ENCODE results near the gene TYSND1. TPM values are rescaled to one million over a fixed set of nuclear protein-coding genes. Genes with fewer than 3 reads are reported as not detected.

TYSND1 gene
- total RNA-seq, 1 experiment from 2014 or later, result 16.5 TPM

- BruUV-seq (replicated peaks), result no TSS peak
- no peak for DNase-seq (ENCODE audit: unreplicated experiment)
- peaks cover 14% of the 10 kb centered on the region for H3K4me1 Mint-ChIP-seq (ENCODE audit: insufficient read depth, unreplicated experiment)
- TF ChIP-seq CTCF (IDR thresholded peaks at IDR 0.05; ENCODE audit: unreplicated experiment), result no peak
- H3K27ac Mint-ChIP-seq (ENCODE audit: low read depth, unreplicated experiment), result no peak overlapping the region
- no peaks in the 10 kb centered on the region for H3K9me3 Mint-ChIP-seq (ENCODE audit: unreplicated experiment)
- intact Hi-C loops (cut with micrococcal nuclease), result no loop called here
- H3K27me3 Mint-ChIP-seq (ENCODE audit: insufficient read depth, unreplicated experiment), result no peaks in the 10 kb centered on the region
- CTCF ChIA-PET, result interaction anchor here (1.1 to 1.5 kb wide), 2 partner anchors 12 to 45 kb away, joined by 3 read pairs; no protein-coding TSS in a partner anchor
- peaks cover 60% of the 10 kb centered on the region for H3K36me3 Mint-ChIP-seq (ENCODE audit: insufficient read depth, unreplicated experiment)
- H3K4me3 Mint-ChIP-seq (ENCODE audit: unreplicated experiment), result no peak overlapping the region
- POLR2A ChIA-PET, result interaction anchor here (3.5 to 5.0 kb wide), 2 partner anchors 71 to 216 kb away, joined by 33 to 42 read pairs; no protein-coding TSS in a partner anchor
These were observed 2.0 kb upstream of the TYSND1 start for GRCh38 chr10:70148516-70148915.

GRCh38 chr10:70147259-70147625 is 742 bp upstream of the TYSND1 start:
- H3K27me3 Mint-ChIP-seq (ENCODE audit: insufficient read depth, unreplicated experiment), result no peaks in the 10 kb centered on the region
- BruUV-seq (replicated peaks), result no TSS peak
- TF ChIP-seq CTCF (IDR thresholded peaks at IDR 0.05; ENCODE audit: unreplicated experiment), result no peak
- H3K9me3 Mint-ChIP-seq (ENCODE audit: unreplicated experiment), result no peaks in the 10 kb centered on the region
- ChIA-PET POLR2A (interaction anchor here (0.8 to 5.0 kb wide), 20 partner anchors 8 to 810 kb away, joined by 3 to 79 read pairs (median 12); partner anchors contain the start of genes AIFM2 and SAR1A), CTCF (interaction anchor here (0.6 to 8.2 kb wide), 23 partner anchors 10 to 1197 kb away, joined by 3 to 75 read pairs (median 7); partner anchors contain the start of genes LRRC20 and SAR1A)
- peak overlapping the region; percentile 87 for H3K27ac Mint-ChIP-seq (ENCODE audit: low read depth, unreplicated experiment)
- intact Hi-C loops (cut with micrococcal nuclease), result loop anchor here (1.0 to 2.0 kb wide), 4 partner anchors 30 to 240 kb away; no protein-coding TSS in a partner anchor
- DNase-seq (ENCODE audit: unreplicated experiment), result no peak
- peaks cover 52% of the 10 kb centered on the region for H3K36me3 Mint-ChIP-seq (ENCODE audit: insufficient read depth, unreplicated experiment)
- H3K4me3 Mint-ChIP-seq (ENCODE audit: unreplicated experiment), result peak overlapping the region; percentile 80
- peaks cover 14% of the 10 kb centered on the region for H3K4me1 Mint-ChIP-seq (ENCODE audit: insufficient read depth, unreplicated experiment)

- TF ChIP-seq CTCF (IDR thresholded peaks at IDR 0.05; ENCODE audit: unreplicated experiment), result peak; percentile 44
- Mint-ChIP-seq H3K36me3 (ENCODE audit: insufficient read depth, unreplicated experiment) (peaks cover 43% of the 10 kb centered on the region), H3K4me3 (ENCODE audit: unreplicated experiment) (peak overlapping the region; percentile 80), H3K27me3 (ENCODE audit: insufficient read depth, unreplicated experiment) (no peaks in the 10 kb centered on the region), H3K4me1 (ENCODE audit: insufficient read depth, unreplicated experiment) (peaks cover 14% of the 10 kb centered on the region), H3K9me3 (ENCODE audit: unreplicated experiment) (no peaks in the 10 kb centered on the region), H3K27ac (ENCODE audit: low read depth, unreplicated experiment) (peak overlapping the region; percentile 87)
- ChIA-PET CTCF (interaction anchor here (0.6 to 8.2 kb wide), 38 partner anchors 8 to 1180 kb away, joined by 3 to 75 read pairs (median 4); partner anchors contain the start of genes PPA1 and SAR1A), POLR2A (interaction anchor here (0.6 to 5.0 kb wide), 43 partner anchors 8 to 1819 kb away, joined by 3 to 79 read pairs (median 4); partner anchors contain the start of genes AIFM2, EIF4EBP2, PPA1 and SAR1A)
- DNase-seq (ENCODE audit: unreplicated experiment), result peak; percentile 66
- intact Hi-C loops (cut with micrococcal nuclease), result loop anchor here (1.0 to 2.0 kb wide), 2 partner anchors 29 to 46 kb away; no protein-coding TSS in a partner anchor
- BruUV-seq (replicated peaks), result no TSS peak
These were observed 623 bp downstream of the TYSND1 start for GRCh38 chr10:70145666-70146488.

- no peak for TF ChIP-seq CTCF (IDR thresholded peaks at IDR 0.05; ENCODE audit: unreplicated experiment)
- Mint-ChIP-seq H3K4me1 (ENCODE audit: insufficient read depth, unreplicated experiment) (peaks cover 14% of the 10 kb centered on the region), H3K36me3 (ENCODE audit: insufficient read depth, unreplicated experiment) (peaks cover 41% of the 10 kb centered on the region), H3K4me3 (ENCODE audit: unreplicated experiment) (peak overlapping the region; percentile 80), H3K27ac (ENCODE audit: low read depth, unreplicated experiment) (no peak overlapping the region), H3K27me3 (ENCODE audit: insufficient read depth, unreplicated experiment) (no peaks in the 10 kb centered on the region), H3K9me3 (ENCODE audit: unreplicated experiment) (no peaks in the 10 kb centered on the region)
- intact Hi-C loops (cut with micrococcal nuclease), result no loop called here
- DNase-seq (ENCODE audit: unreplicated experiment), result peak; percentile 6
- ChIA-PET CTCF (interaction anchor here (0.6 to 8.2 kb wide), 12 partner anchors 8 to 222 kb away, joined by 3 to 75 read pairs (median 4); partner anchors contain the start of gene SAR1A), POLR2A (interaction anchor here (0.7 to 5.0 kb wide), 15 partner anchors 7 to 260 kb away, joined by 3 to 79 read pairs (median 25); partner anchors contain the start of genes AIFM2, EIF4EBP2, PPA1 and SAR1A)
- no TSS peak for BruUV-seq (replicated peaks)
These were observed 1.3 kb downstream of the TYSND1 start for GRCh38 chr10:70145166-70145665.
